OCI-LY7 (cell line): ENCODE measurements around the gene MALRD1. TPM values are rescaled to one million over a fixed set of nuclear protein-coding genes. Genes with fewer than 3 reads are reported as not detected.

ENCODE experiments used
- BruUV-seq: library from RNA; stranded (reverse); fragments of 400-500 nt; replicated peaks from 2 replicates; lab custom pipeline; 2021; lab: Mats Ljungman, UMichigan
- CTCF ChIA-PET: fragments of 300-600 bp; sonication (Branson Sonifier 250); formaldehyde crosslinking; loops from one replicate; lab custom pipeline; 2022; ENCODE audit warnings: antibody characterized with exemption; ENCODE audit not compliant: unreplicated experiment; lab: Charles Lee
- POLR2A ChIA-PET: fragments of 300-600 bp; sonication (Branson Sonifier 250); formaldehyde crosslinking; loops from one replicate; lab custom pipeline; 2022; ENCODE audit warnings: antibody characterized with exemption; lab: Charles Lee
- DNase-seq: peaks from one replicate; pipeline ENCODE4 v3.0.0-alpha.2; 2015; ENCODE audit warnings: low spot score
- H2AFZ ChIP-seq: fragments of 200-600 bp; sonication (generic), shearing (Covaris generic); 2 replicates; pipeline ENCODE4 v1.6.1; 2014; ENCODE audit warnings: mild to moderate bottlenecking, antibody characterized with exemption, low read length, moderate library complexity
- H3K27ac ChIP-seq: fragments of 200-600 bp; sonication (generic); 2 replicates; pipeline ENCODE4 v1.5.1; 2014; ENCODE audit warnings: mixed run types, low read depth, mild to moderate bottlenecking, moderate library complexity, low read length, inconsistent platforms; ENCODE audit not compliant: poor library complexity, severe bottlenecking
- H3K36me3 ChIP-seq: fragments of 200-600 bp; sonication (generic); 2 replicates; pipeline ENCODE4 v1.6.1; 2014; ENCODE audit warnings: mild to moderate bottlenecking, antibody characterized with exemption, low read length, moderate library complexity, mixed read lengths; ENCODE audit not compliant: insufficient read depth
- H3K4me1 ChIP-seq: fragments of 200-600 bp; sonication (generic); 2 replicates; pipeline ENCODE4 v1.5.1; 2014; ENCODE audit warnings: mild to moderate bottlenecking, low read length; ENCODE audit not compliant: insufficient read depth, poor library complexity, severe bottlenecking
- H3K4me2 ChIP-seq: fragments of 200-600 bp; sonication (generic); 2 replicates; pipeline ENCODE4 v1.6.1; 2014; ENCODE audit warnings: mild to moderate bottlenecking, low read length
- H3K4me3 ChIP-seq: fragments of 200-600 bp; sonication (generic); 2 replicates; pipeline ENCODE4 v1.5.1; 2014; ENCODE audit warnings: mild to moderate bottlenecking, low read depth, low read length; ENCODE audit not compliant: poor library complexity, severe bottlenecking
- H3K79me2 ChIP-seq: fragments of 200-600 bp; sonication (generic); 2 replicates; pipeline ENCODE4 v1.6.1; 2016; ENCODE audit warnings: low read depth, mild to moderate bottlenecking, low read length, moderate library complexity, mixed read lengths; ENCODE audit not compliant: insufficient read depth
- H3K9me2 ChIP-seq: fragments of 200-600 bp; sonication (generic); 2 replicates; pipeline ENCODE4 v1.6.1; 2016; ENCODE audit warnings: mild to moderate bottlenecking, low read length, mixed read lengths; ENCODE audit not compliant: insufficient read depth
- H3K9me3 ChIP-seq: fragments of 200-600 bp; sonication (generic); 2 replicates; pipeline ENCODE4 v1.6.1; 2014; ENCODE audit warnings: mild to moderate bottlenecking, mixed run types, low read length, mixed read lengths
- H4K20me1 ChIP-seq: fragments of 200-600 bp; sonication (generic); 2 replicates; pipeline ENCODE4 v1.6.1; 2014; ENCODE audit warnings: mild to moderate bottlenecking, antibody characterized with exemption, low read length, moderate library complexity, mixed read lengths; ENCODE audit not compliant: insufficient read depth
- EZH2phosphoT487 ChIP-seq: fragments of 200-600 bp; sonication (generic); IDR thresholded peaks from 2 replicates; pipeline ENCODE4 v1.6.1; 2018; ENCODE audit warnings: low read depth, borderline replicate concordance, mild to moderate bottlenecking, mixed run types, antibody characterized with exemption, low read length, moderate library complexity, mixed read lengths
- intact Hi-C: fragments of 100-400 bp; cut with micrococcal nuclease; formaldehyde crosslinking; loops from one replicate; pipeline ENCODE4 v1.10.0; 2022; ENCODE audit not compliant: unreplicated experiment
- total RNA-seq, 2 experiments: library from RNA; depleted of rRNA in 1 of 2; stranded (reverse); fragments of >200 nt in 1 of 2; shearing (Covaris generic) in 1 of 2; gene quantifications; 2 replicates each; pipeline ENCODE4 v1.2.3, GENCODE V29; 2014 to 2022
- TF ChIP-seq, protein P1 (sequence below): fragments of 200-600 bp; sonication (generic); conservative IDR thresholded peaks from 2 replicates; pipeline ENCODE4 v1.5.1; 2014; ENCODE audit warnings: mild to moderate bottlenecking, antibody characterized with exemption, low read length, moderate library complexity, mixed read lengths

The MALRD1 gene
- total RNA-seq, 2 experiments from 2014 or later: not detected

- Histone ChIP-seq H3K9me2 (no peaks in the 10 kb centered on the region), H3K79me2 (no peaks in the 10 kb centered on the region), H3K36me3 (no peaks in the 10 kb centered on the region), H3K4me2 (no peak overlapping the region), H3K4me1 (no peaks in the 10 kb centered on the region), H4K20me1 (no peaks in the 10 kb centered on the region), H3K9me3 (no peaks in the 10 kb centered on the region), H3K27ac (no peak overlapping the region), H3K4me3 (no peak overlapping the region), H2AFZ (no peak overlapping the region)
- intact Hi-C loops: no loop called here
- POLR2A ChIA-PET: no interaction called here
- BruUV-seq: no TSS peak
- TF ChIP-seq EZH2phosphoT487: no peak
- TF ChIP-seq, protein P1, sequence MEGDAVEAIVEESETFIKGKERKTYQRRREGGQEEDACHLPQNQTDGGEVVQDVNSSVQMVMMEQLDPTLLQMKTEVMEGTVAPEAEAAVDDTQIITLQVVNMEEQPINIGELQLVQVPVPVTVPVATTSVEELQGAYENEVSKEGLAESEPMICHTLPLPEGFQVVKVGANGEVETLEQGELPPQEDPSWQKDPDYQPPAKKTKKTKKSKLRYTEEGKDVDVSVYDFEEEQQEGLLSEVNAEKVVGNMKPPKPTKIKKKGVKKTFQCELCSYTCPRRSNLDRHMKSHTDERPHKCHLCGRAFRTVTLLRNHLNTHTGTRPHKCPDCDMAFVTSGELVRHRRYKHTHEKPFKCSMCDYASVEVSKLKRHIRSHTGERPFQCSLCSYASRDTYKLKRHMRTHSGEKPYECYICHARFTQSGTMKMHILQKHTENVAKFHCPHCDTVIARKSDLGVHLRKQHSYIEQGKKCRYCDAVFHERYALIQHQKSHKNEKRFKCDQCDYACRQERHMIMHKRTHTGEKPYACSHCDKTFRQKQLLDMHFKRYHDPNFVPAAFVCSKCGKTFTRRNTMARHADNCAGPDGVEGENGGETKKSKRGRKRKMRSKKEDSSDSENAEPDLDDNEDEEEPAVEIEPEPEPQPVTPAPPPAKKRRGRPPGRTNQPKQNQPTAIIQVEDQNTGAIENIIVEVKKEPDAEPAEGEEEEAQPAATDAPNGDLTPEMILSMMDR: no peak
- CTCF ChIA-PET: no interaction called here
- no peak for DNase-seq
Observed at GRCh38 chr10:19549503-19549902, 500.9 kb downstream of the MALRD1 start.

DNA sequence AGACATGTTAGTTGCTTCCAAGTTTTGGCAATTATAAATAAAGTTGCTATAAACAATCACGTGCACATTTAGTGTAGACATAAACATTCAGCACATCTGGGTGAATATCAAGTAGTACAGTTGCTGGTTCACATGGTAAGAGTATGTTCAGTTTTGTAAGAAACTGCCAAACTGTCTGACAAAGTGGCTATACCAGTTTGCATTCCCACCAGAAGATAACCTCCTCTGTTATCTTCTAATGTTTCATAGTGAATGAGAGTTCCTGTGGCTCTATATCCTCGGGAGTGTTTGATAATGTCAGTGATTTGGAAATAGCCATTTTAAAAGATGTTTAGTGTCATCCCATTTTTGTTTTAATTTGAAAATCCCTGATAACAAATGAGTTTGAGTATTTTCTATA, 508.1 kb downstream of the MALRD1 start:
- no peak overlapping the region for H2AFZ ChIP-seq
- no peaks in the 10 kb centered on the region for H3K9me3 ChIP-seq
- ChIA-PET POLR2A (no interaction called here), CTCF (no interaction called here)
- TF ChIP-seq, protein P1: no peak
- TF ChIP-seq EZH2phosphoT487: no peak
- H3K36me3 ChIP-seq: no peaks in the 10 kb centered on the region
- no peak overlapping the region for H3K27ac ChIP-seq
- H3K4me3 ChIP-seq: no peak overlapping the region
- no peak for DNase-seq
- H3K9me2 ChIP-seq: no peaks in the 10 kb centered on the region
- BruUV-seq: no TSS peak
- no peaks in the 10 kb centered on the region for H3K79me2 ChIP-seq
- H3K4me2 ChIP-seq: no peak overlapping the region
- no peaks in the 10 kb centered on the region for H3K4me1 ChIP-seq
- intact Hi-C loops: no loop called here
- H4K20me1 ChIP-seq: no peaks in the 10 kb centered on the region

GRCh38 chr10:19561181-19561580, 512.6 kb downstream of the MALRD1 start:
- Histone ChIP-seq H3K79me2 (no peaks in the 10 kb centered on the region), H3K4me2 (no peak overlapping the region), H3K9me3 (no peaks in the 10 kb centered on the region), H3K36me3 (no peaks in the 10 kb centered on the region), H3K9me2 (no peaks in the 10 kb centered on the region), H2AFZ (no peak overlapping the region), H4K20me1 (no peaks in the 10 kb centered on the region), H3K4me3 (no peak overlapping the region), H3K27ac (no peak overlapping the region), H3K4me1 (no peaks in the 10 kb centered on the region)
- TF ChIP-seq EZH2phosphoT487: no peak
- TF ChIP-seq, protein P1: no peak
- no TSS peak for BruUV-seq
- intact Hi-C loops: no loop called here
- ChIA-PET CTCF (no interaction called here), POLR2A (no interaction called here)
- DNase-seq: no peak
